Measurements from ENCODE around the gene BMS1.

Gene BMS1

GRCh38 chr10:42880255-42880620 is 97.6 kb downstream of the BMS1 start:
- TF ChIP-seq CTCF (IDR thresholded peaks at IDR 0.05; ENCODE audit: insufficient read depth, low read length) = no peak
- no peak for TF ChIP-seq GABPA (IDR thresholded peaks at IDR 0.05; ENCODE audit: low read depth)
- TF ChIP-seq REST (IDR thresholded peaks at IDR 0.05; ENCODE audit: insufficient replicate concordance, low read depth) = no peak
- no peak for TF ChIP-seq SPI1 (IDR thresholded peaks at IDR 0.05; ENCODE audit: borderline replicate concordance, low read depth)
- no peak for TF ChIP-seq POLR2AphosphoS5 (IDR thresholded peaks at IDR 0.05; ENCODE audit: low read depth)

GRCh38 chr10:42882597-42882996 is 100.0 kb downstream of the BMS1 start:
- H3K27me3 ChIP-seq (ENCODE audit: insufficient read depth, poor library complexity, severe bottlenecking) = no peaks in the 10 kb centered on the region
- no peak overlapping the region for H3K27ac ChIP-seq (replicated peaks)
- no peak for DNase-seq (ENCODE audit: low read depth in 1 of 2, low spot score in 1 of 2)
- no peak overlapping the region for H3K4me3 ChIP-seq (replicated peaks; ENCODE audit: insufficient read depth, low read length)
- TF ChIP-seq GABPA (IDR thresholded peaks at IDR 0.05; ENCODE audit: low read depth) (no peak), CTCF (IDR thresholded peaks at IDR 0.05; ENCODE audit: insufficient read depth, low read length) (no peak), POLR2AphosphoS5 (IDR thresholded peaks at IDR 0.05; ENCODE audit: low read depth) (no peak), REST (IDR thresholded peaks at IDR 0.05; ENCODE audit: insufficient replicate concordance, low read depth) (no peak), SPI1 (IDR thresholded peaks at IDR 0.05; ENCODE audit: borderline replicate concordance, low read depth) (no peak)

More at GRCh38 chr10:42880255-42880620, 97.6 kb downstream of the BMS1 start:
- no peak for DNase-seq (ENCODE audit: low read depth in 1 of 2, low spot score in 1 of 2)
- Histone ChIP-seq H3K4me3 (replicated peaks; ENCODE audit: insufficient read depth, low read length) (no peak overlapping the region), H3K27ac (replicated peaks) (no peak overlapping the region), H3K27me3 (ENCODE audit: insufficient read depth, poor library complexity, severe bottlenecking) (no peaks in the 10 kb centered on the region)
